ENCODE measurements around the gene ARG1. TPM values are rescaled to one million over a fixed set of nuclear protein-coding genes. Genes with fewer than 3 reads are reported as not detected.

The ARG1 gene
- total RNA-seq, 1 experiment from 2014 or later = 0.69 TPM

GRCh38 chr6:131565056-131565455, 8.0 kb upstream of the ARG1 start:
- intact Hi-C loops (cut with micrococcal nuclease) = no loop called here
- Histone ChIP-seq H3K9me2 (ENCODE audit: insufficient read depth) (peaks cover 2% of the 10 kb centered on the region; the same call in 1 of the 2 replicates), H4K20me1 (ENCODE audit: insufficient read depth) (no peaks in the 10 kb centered on the region), H3K4me3 (replicated peaks in 1 of 2; ENCODE audit: low read depth in 1 of 2, low read length in 2 of 2) (no peak overlapping the region), H3K9ac (ENCODE audit: low read length) (no peak overlapping the region), H3K79me2 (ENCODE audit: insufficient read depth, low read length) (no peaks in the 10 kb centered on the region), H2AFZ (ENCODE audit: low read depth, low read length, poor library complexity, severe bottlenecking) (no peak overlapping the region), H3K27me3 (ENCODE audit: insufficient read depth, low read length) (no peaks in the 10 kb centered on the region), H3K36me3 (ENCODE audit: control insufficient read depth in 1 of 2, insufficient read depth in 2 of 2, low read length in 2 of 2) (no peaks in the 10 kb centered on the region), H3K4me1 (ENCODE audit: control insufficient read depth in 1 of 2, insufficient read depth in 2 of 2, low read length in 2 of 2) (no peaks in the 10 kb centered on the region), H3K9me3 (ENCODE audit: control insufficient read depth in 1 of 2, insufficient read depth in 1 of 2, low read depth in 1 of 2, low read length in 2 of 2) (no peaks in the 10 kb centered on the region), H3K27ac (ENCODE audit: low read depth, low read length) (no peak overlapping the region), H3K4me2 (ENCODE audit: low read length) (no peak overlapping the region)
- ChIA-PET POLR2A (no interaction called here), CTCF (no interaction called here), RAD21 (ENCODE audit: low non-redundant PET in 1 of 2, low total read pairs in 2 of 2, uncharacterized antibody in 2 of 2, unreplicated experiment in 2 of 2) (no interaction called here)
- TF ChIP-seq SIN3A (IDR thresholded peaks at IDR 0.05; ENCODE audit: low read depth) = no peak
- TF ChIP-seq ZNF274 (IDR thresholded peaks at IDR 0.05; ENCODE audit: low read depth, low read length) = no peak
- TF ChIP-seq EGR1 (IDR thresholded peaks at IDR 0.05; ENCODE audit: low read depth) = no peak
- no peak for TF ChIP-seq CTCF (IDR thresholded peaks at IDR 0.05 in 2 of 3, conservative IDR thresholded peaks at IDR 0.05 in 1 of 3; ENCODE audit: borderline replicate concordance in 1 of 3, insufficient read depth in 1 of 3, low read depth in 2 of 3, low read length in 2 of 3)
- TF ChIP-seq ZFX (IDR thresholded peaks at IDR 0.05) = no peak
- no peak for TF ChIP-seq YY1 (IDR thresholded peaks at IDR 0.05; ENCODE audit: extremely low read depth, insufficient replicate concordance, low read depth, low read length)
- TF ChIP-seq ELF1 (IDR thresholded peaks at IDR 0.05; ENCODE audit: borderline replicate concordance, low read depth) = no peak
- no peak for TF ChIP-seq CEBPB (IDR thresholded peaks at IDR 0.05; ENCODE audit: low read depth)
- no peak for TF ChIP-seq JUND (IDR thresholded peaks at IDR 0.05)
- TF ChIP-seq SRF (IDR thresholded peaks at IDR 0.05; ENCODE audit: low read depth) = no peak
- no peak for TF ChIP-seq ATF3 (IDR thresholded peaks at IDR 0.05)
- TF ChIP-seq SP1 (IDR thresholded peaks at IDR 0.05; ENCODE audit: low read depth) = no peak
- TF ChIP-seq CBX3 (IDR thresholded peaks at IDR 0.05; ENCODE audit: low read depth) = no peak
- no peak for TF ChIP-seq POLR2AphosphoS5 (IDR thresholded peaks at IDR 0.05; ENCODE audit: low read depth, low read length)
- no peak for TF ChIP-seq POLR2A (IDR thresholded peaks at IDR 0.05; ENCODE audit: borderline replicate concordance, extremely low read depth, insufficient read depth, insufficient read length)
- no peak for TF ChIP-seq RAD21 (IDR thresholded peaks at IDR 0.05; ENCODE audit: low read depth)
- TF ChIP-seq REST (IDR thresholded peaks at IDR 0.05; ENCODE audit: low read depth) = no peak
- TF ChIP-seq EZH2 (IDR thresholded peaks at IDR 0.05) = no peak
- ATAC-seq (no peak), DNase-seq (ENCODE audit: low read depth, low spot score) (no peak)
- BruUV-seq (replicated peaks) = no TSS peak
